Measurements from ENCODE around the gene DUSP16.

Gene DUSP16

DNA sequence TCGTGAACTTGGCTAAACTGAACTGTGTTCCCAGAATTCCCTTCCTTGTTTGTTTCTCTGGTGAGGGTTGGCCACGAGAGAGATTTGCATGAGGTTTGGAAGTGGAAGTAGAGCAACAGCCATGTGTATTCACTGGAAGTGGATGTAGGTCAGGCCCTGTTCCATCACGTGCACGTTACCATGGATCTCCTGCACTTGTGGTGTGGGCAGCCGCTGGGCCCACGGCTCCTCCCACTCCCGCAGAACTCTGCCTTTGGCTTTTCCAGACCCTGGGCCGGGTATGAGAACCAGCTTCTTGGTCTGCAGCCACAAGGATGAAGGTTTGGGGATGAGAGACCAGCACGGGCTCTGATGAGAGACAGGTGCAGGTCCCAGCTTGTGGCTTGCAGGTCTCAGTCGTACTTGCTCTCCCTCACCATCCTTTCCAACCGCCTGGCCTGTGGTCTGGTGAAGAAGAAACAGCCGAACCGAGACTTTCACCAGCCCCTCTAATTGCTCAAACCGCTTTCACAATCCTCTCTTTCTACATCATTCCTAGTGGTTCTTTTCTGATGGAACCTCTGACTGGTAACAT is 94.9 kb downstream of the DUSP16 start:
- no peak overlapping the region for H3K27ac ChIP-seq
- CTCF ChIA-PET: interaction anchor here (0.7 kb wide), 1 partner anchor 1759 kb away, joined by 5 read pairs; no protein-coding TSS in a partner anchor
- TF ChIP-seq, protein P1, sequence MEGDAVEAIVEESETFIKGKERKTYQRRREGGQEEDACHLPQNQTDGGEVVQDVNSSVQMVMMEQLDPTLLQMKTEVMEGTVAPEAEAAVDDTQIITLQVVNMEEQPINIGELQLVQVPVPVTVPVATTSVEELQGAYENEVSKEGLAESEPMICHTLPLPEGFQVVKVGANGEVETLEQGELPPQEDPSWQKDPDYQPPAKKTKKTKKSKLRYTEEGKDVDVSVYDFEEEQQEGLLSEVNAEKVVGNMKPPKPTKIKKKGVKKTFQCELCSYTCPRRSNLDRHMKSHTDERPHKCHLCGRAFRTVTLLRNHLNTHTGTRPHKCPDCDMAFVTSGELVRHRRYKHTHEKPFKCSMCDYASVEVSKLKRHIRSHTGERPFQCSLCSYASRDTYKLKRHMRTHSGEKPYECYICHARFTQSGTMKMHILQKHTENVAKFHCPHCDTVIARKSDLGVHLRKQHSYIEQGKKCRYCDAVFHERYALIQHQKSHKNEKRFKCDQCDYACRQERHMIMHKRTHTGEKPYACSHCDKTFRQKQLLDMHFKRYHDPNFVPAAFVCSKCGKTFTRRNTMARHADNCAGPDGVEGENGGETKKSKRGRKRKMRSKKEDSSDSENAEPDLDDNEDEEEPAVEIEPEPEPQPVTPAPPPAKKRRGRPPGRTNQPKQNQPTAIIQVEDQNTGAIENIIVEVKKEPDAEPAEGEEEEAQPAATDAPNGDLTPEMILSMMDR (conservative IDR thresholded peaks at IDR 0.05; ENCODE audit: low read depth): no peak
- DNase-seq (ENCODE audit: low spot score): no peak
- POLR2A ChIA-PET (ENCODE audit: low non-redundant PET): no interaction called here

DNA sequence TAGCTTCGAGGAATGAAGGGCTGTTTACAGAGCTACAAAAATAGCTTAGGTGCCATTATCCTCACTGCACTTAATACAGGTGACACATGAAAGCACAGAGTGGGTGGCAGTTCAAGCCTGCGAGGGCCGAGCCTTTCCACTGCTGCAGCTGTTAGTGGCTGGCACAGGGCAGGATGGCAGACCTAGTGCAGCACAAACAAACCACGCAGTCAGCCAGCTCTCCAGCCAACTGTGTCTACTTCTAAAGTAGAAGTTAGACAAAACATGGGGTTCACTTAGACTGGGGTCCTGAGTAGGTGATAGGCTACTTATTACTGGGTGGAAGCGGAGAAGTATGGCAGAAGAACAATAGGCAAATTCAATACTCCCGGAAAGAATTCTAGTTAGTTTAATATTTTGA is 95.4 kb downstream of the DUSP16 start:
- no peak overlapping the region for H3K27ac ChIP-seq
- POLR2A ChIA-PET (ENCODE audit: low non-redundant PET): no interaction called here
- TF ChIP-seq, protein P1 (conservative IDR thresholded peaks at IDR 0.05; ENCODE audit: low read depth): no peak
- CTCF ChIA-PET: no interaction called here
- DNase-seq (ENCODE audit: low spot score): no peak

DNA sequence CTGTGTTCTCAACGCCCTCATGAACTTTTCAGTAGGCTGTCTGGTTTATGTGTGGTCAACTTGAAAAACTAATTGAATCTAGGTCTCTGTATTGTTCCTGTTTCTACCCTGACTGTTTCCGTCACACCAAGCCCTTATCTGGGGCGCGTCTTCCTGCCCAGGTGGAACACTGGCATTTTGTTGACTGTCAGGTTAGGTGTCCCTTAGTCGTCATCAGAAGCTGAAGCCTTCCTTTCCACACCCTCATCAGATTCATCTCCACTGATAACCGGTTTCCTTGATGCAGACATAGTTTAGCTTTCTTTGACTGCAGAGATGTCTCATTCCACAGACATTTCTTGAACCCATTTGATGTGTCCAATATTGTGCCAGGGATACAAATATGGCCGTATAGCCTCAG is 96.5 kb downstream of the DUSP16 start:
- H3K27ac ChIP-seq: no peak overlapping the region
- CTCF ChIA-PET: interaction anchor here (0.7 kb wide), 2 partner anchors 13 to 541 kb away, joined by 3 read pairs; no protein-coding TSS in a partner anchor
- DNase-seq (ENCODE audit: low spot score): no peak
- TF ChIP-seq, protein P1 (conservative IDR thresholded peaks at IDR 0.05; ENCODE audit: low read depth): no peak
- POLR2A ChIA-PET (ENCODE audit: low non-redundant PET): no interaction called here

DNA sequence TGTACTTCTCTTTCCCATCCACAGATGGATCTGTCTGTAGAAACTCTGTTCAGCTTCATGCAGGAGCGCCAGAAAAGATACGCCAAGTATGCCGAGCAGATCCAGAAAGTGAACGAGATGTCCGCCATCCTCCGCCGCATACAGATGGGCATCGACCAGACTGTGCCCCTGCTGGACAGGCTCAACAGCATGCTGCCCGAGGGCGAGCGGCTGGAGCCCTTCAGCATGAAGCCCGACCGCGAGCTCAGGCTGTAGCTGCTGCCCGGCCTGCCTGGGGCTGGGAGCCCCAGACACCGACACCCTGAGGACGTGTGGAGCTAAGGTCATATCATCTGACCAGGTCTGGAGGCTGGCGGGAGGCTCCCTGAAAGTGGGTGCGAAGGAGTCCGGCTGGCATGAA is 97.1 kb downstream of the DUSP16 start:
- DNase-seq (ENCODE audit: low spot score): no peak
- POLR2A ChIA-PET (ENCODE audit: low non-redundant PET): no interaction called here

DNA sequence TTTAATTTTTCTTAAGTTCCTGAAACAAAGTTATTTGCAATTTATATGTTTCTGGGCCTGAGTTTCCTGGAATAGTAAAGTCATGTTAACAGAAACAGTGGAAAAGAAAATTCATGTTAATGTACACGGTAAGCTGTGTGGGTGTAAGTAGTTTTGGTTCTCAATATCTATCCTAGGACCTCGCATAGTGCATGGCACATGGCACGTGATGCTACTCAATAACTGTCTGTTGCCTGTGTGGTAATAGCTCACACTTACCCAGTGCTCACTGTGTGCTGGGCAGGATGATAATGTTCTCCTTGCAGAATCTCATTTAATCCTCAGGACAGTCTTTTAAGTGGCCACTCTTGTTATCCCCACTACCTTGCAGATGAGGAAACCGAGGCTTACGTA is 100.7 kb downstream of the DUSP16 start:
- ChIA-PET POLR2A (ENCODE audit: low non-redundant PET) (no interaction called here), CTCF (no interaction called here)
- H3K27ac ChIP-seq: no peak overlapping the region
- DNase-seq (ENCODE audit: low spot score): no peak
- TF ChIP-seq, protein P1 (conservative IDR thresholded peaks at IDR 0.05; ENCODE audit: low read depth): no peak

More for the DNA sequence above, 97.1 kb downstream of the DUSP16 start:
- TF ChIP-seq, protein P1 (conservative IDR thresholded peaks at IDR 0.05; ENCODE audit: low read depth): no peak
- CTCF ChIA-PET: interaction anchor here (0.6 kb wide), 1 partner anchor 38 kb away, joined by 6 read pairs; no protein-coding TSS in a partner anchor
- no peak overlapping the region for H3K27ac ChIP-seq

DNA sequence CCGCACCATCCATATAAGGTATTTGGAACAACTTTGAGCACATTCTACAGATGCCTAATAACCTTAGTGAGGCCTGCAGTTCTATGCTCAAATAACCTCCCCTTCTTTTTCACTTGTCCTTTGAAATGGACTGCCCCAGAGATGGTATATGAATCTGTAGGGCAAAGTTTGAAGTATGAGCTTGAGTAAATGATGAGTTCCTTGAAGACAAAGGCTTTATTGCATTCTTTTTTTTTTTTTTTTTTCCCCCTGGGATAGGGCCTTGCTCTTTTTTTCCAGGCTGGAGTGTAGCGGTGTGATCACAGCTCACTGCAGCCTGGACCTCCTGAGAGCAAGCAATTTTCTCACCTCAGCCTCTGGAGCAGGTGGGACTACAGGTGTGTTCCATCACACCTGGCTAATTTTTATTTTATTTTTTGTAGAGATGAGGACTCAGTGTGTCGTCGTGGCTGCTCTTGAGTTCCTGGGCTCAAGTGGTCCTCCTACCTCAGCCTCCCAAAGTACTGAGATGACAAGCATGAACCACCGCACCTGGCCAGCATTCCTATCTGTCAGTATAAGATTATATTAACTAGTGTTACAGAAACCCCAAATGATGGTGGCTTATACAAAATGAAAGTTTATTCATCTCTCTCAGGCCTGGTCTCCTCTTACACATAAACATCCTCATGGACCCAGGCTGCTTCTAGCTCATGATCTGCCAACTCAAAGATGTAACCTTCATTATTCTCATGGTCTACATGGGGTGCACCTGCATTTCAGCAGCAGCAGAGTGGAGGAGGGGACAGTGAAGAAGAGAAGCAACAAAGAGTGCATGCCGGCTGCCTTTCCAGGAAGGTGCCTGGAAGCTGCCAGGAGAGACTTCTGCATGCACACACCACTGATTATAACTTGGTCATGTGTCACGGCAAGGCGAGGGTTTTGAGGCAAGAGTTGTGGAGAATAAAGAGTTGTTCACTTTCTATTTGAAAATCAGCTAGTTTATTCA is 101.4 kb downstream of the DUSP16 start:
- POLR2A ChIA-PET (ENCODE audit: low non-redundant PET): no interaction called here
- no peak for DNase-seq (ENCODE audit: low spot score)
- TF ChIP-seq, protein P1 (conservative IDR thresholded peaks at IDR 0.05; ENCODE audit: low read depth): no peak

More for the DNA sequence above, 101.4 kb downstream of the DUSP16 start:
- H3K27ac ChIP-seq: no peak overlapping the region
- CTCF ChIA-PET: no interaction called here
